Choroid plexus epithelial cell (primary cell): ENCODE data around the gene MAVS.
A peak's percentile ranks its signal among the peaks of the same experiment; 100 is the strongest.
"Not testable (repeated sequence)": the region's sequence is repeated elsewhere in the genome, so short reads cannot be mapped to it uniquely, and the experiment has no call there.

Source experiments
- DNase-seq: peaks from one replicate; pipeline ENCODE4 v3.0.0-alpha.2; 2010; ENCODE audit warnings: low read depth
- H3K4me3 ChIP-seq: 2 replicates; pipeline ENCODE4 v1.5.1; 2011; ENCODE audit warnings: low read depth, mild to moderate bottlenecking, control low read depth, low read length, moderate library complexity
- TF ChIP-seq, protein P1 (sequence below): conservative IDR thresholded peaks from 2 replicates; pipeline ENCODE4 v1.5.1; 2011; ENCODE audit warnings: low read depth, mild to moderate bottlenecking, control low read depth, inconsistent platforms, low read length, moderate library complexity

Gene MAVS

DNA sequence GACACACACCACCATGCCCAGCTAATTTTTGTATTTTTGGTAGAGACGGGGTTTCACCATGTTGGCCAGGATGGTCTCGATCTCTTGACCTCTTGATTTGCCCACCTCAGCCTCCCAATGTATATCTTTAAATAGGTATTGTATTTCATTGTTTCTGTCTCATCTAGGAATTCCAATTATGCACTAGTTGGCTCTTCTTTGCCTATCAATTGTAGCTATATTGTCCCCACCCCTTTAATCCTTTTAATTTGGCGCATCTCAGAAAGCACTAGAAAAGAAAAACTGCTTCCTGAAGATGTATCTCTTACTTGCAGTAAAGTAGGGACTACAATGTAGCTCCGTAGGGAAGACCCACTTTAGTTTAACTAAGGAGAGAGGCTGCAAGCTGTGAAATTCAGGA, 10.5 kb upstream of the MAVS start:
- no peak overlapping the region for H3K4me3 ChIP-seq
- TF ChIP-seq, protein P1, sequence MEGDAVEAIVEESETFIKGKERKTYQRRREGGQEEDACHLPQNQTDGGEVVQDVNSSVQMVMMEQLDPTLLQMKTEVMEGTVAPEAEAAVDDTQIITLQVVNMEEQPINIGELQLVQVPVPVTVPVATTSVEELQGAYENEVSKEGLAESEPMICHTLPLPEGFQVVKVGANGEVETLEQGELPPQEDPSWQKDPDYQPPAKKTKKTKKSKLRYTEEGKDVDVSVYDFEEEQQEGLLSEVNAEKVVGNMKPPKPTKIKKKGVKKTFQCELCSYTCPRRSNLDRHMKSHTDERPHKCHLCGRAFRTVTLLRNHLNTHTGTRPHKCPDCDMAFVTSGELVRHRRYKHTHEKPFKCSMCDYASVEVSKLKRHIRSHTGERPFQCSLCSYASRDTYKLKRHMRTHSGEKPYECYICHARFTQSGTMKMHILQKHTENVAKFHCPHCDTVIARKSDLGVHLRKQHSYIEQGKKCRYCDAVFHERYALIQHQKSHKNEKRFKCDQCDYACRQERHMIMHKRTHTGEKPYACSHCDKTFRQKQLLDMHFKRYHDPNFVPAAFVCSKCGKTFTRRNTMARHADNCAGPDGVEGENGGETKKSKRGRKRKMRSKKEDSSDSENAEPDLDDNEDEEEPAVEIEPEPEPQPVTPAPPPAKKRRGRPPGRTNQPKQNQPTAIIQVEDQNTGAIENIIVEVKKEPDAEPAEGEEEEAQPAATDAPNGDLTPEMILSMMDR = no peak
- DNase-seq = no peak

DNA sequence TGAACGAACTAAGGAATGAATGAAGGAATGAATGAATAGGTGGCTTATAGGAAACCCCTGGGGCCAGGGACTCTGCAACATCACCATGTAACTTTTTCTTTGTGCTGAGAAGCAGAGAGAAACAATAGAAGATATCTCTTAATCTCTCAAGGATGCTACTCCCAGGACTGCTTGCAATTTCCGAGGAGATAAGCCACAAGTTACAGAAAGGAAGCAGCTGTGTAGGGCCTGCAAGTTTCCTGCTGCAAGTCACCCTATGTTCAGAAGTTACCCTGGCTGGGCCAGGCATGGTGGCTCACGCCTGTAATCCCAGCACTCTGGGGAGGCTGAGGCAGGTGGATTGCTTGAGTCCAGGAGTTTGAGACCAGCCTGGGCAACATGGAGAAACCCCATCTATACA, 7.3 kb upstream of the MAVS start:
- TF ChIP-seq, protein P1 = no peak
- H3K4me3 ChIP-seq = no peak overlapping the region
- no peak for DNase-seq

DNA sequence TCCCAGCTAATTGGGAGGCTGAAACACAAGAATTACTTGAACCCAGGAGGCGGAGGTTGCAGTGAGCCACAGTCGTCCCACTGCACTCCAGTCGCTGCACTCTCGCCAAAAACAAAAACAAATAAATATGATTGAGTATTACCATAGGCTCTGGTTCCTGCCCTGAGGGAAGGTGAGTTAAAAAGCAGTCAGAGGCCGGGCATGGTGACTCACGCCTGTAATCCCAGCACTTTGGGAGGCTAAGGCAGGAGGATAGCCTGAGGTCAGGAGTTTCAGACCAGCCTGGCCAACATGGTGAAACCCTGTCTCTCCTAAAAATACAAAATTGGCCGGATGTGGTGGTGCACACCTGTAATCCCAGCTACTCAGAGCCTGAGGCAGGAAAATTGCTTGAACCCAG, 6.4 kb upstream of the MAVS start:
- not testable (repeated sequence) for DNase-seq

DNA sequence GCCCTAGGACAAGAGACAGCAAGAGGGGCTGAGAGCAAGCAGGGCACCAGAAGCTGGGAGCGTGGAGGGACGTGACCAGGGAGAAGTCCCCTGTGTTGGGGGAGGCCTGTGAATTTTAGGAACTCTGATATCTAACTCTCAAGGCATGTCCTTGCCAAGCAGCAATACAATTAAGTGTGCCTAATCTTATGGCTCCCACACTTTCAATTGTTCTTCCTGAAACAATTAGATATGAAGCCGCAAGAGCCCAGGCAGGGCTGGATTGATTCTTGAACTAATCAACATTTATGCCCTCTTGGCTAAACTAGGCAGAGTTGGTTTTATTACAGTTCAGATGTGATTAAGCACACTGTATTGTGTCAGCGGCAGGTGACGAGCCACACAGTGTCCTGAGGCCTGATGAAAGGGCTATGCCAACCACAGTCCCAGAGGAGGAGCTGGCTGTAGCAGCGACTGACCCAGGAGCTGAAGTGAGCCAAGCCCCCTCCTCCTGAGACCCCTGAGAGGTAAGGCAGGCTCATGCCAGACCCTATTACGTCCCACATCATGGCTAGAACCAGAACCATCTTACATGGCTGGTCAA, 4.2 kb upstream of the MAVS start:
- H3K4me3 ChIP-seq = no peak overlapping the region
- TF ChIP-seq, protein P1 = no peak
- no peak for DNase-seq

More for the DNA sequence above, 6.4 kb upstream of the MAVS start:
- H3K4me3 ChIP-seq = not testable (repeated sequence)

DNA sequence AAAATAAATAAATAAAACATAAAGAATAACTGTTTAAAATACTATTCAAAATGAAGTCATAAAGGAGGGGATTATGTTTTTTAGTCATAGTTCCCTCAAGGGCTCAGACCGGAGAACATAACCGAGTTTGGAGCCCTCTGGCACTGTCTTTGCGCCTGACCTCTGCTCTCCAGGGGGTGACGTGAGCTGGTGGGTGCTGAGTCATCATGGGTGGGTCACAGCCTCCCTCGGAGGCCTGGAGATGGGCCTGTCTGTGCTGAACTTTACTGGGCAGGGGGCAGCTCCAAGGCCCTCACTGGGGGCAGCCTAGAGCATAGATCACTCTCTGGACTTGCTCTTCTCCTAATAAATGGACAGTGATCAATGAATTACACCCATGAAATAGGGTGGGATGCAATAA, 3.1 kb upstream of the MAVS start:
- no peak overlapping the region for H3K4me3 ChIP-seq
- TF ChIP-seq, protein P1 = no peak
- peak; percentile 76 for DNase-seq

DNA sequence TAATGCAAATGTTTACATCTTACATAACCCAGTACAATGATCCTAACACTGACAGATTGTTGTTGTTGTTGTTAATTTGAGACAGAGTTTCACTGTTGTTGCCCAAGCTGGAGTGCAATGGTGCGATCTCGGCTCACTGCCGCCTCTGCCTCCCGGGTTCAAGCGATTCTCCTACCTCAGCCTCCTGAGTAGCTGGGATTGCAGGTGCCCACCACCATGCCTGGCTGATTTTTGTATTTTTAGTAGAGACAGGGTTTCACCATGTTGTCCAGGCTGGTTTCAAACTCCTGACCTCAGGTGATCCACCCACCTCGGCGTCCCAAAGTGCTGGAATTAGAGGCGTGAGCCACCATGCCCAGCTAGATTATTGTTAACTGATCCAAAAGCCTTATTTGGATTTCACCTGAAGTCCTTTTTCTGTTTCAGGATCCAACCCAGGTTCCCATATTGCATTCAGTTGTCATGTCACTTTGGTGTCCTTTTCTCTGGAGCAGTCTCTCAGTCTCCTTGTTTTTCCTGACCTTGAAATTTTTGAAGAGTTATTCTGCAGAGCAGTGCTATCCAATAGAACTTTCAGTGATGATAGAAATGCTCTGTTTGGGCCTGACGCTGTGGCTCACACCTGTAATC, 2.5 kb upstream of the MAVS start:
- H3K4me3 ChIP-seq, DNase-seq: not testable (repeated sequence)

DNA sequence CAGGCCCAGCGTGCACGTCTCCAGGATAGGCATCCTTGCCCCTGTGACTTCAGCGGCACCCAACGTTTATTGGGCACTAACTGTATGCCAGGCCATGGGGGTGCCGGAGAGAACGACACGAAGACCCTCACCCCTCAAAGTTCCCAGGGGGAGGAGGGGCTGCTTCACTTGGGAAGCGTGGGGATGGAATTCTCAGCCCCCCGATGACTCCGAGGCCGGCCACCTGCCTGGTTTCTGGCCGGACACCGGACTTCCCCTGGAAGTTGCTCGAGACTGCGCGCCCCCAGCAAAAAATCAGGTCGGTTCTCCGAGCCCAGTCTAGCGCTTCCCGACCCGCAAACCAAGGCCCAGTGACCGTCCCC, 275 bp upstream of the MAVS start:
- DNase-seq = no peak
- TF ChIP-seq, protein P1 = no peak
- H3K4me3 ChIP-seq = peak overlapping the region; percentile 96

DNA sequence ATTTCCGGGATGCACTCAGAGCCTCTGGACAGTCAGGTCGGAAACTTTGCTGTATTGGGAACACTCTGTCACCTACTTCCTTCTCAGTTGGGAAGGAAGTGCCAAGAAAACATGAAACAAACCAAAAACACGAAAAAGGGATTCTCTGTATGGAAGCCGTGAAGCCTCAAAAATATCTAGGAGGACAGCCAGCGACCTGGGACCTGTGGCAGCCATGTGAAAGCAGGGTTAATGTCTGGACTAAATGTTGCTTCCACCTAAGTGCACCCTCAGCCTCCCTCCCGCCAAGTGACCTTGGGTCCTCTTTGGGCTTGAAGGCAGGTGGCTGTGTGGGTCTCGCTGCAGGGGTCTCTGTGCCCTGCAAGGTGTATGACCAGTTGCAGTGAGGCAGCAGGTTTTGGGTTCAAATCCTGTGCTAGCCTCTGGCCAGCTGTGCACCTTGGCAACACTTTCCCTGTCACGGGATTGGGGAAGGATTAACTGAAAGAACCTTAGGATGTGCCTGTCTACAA, 851 bp downstream of the MAVS start:
- TF ChIP-seq, protein P1 = no peak
- DNase-seq = peak; percentile 13
- peak overlapping the region; percentile 96 for H3K4me3 ChIP-seq
